ENCODE measurements around the gene LRWD1. TPM values are rescaled to one million over a fixed set of nuclear protein-coding genes. Genes with fewer than 3 reads are reported as not detected.
A peak's percentile ranks its signal among the peaks of the same experiment; 100 is the strongest.

Gene LRWD1
- total and polyA plus RNA-seq, 2 donors (not counting 1 experiment from before 2014, with no cell fraction given): 58.2 to 83.7 TPM

DNA sequence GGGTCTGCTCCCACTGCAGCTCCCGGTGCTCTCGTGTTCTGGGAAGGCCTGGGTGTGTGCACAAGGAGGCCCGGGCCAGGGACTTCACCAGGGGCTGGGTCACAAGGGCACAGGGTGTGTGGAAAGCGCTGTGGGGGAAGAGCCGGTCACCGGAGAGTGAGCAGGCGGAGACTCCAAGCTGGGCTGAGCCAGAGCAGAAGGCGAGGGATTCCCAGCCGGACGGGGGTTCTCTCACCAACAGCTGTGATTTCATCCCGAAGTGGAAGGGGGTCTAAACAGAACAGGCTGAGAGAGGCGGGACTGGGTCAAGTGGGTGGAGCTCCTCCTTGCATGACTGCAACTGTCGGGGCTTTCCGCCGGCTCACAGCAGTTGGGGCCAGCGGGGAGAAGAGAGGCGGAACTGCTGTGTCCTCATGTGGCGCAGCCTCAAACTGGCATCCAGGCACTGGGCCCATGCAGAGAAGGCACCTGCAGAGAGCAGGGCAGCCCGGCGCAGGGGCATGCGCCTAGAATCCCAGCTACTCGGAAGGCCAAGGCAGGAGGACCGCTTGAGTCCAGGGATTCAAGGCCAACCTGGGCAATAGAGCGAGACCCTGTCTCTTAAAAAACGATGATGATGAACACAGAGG, 39.0 kb upstream of the LRWD1 start:
- ChIA-PET CTCF (interaction anchor here (0.6 to 46.3 kb wide), 8 partner anchors 9 to 41 kb away, joined by 3 to 1182 read pairs (median 6); partner anchors contain the start of gene PRKRIP1), POLR2A (interaction anchor here (0.6 to 13.6 kb wide), 14 partner anchors 4 to 1997 kb away, joined by 3 to 223 read pairs (median 9); partner anchors contain the start of genes ORAI2, PRKRIP1 and ZCWPW1)
- Mint-ChIP-seq H3K4me3 (peak overlapping the region; percentile 87), H3K4me1 (peaks cover 79% of the 10 kb centered on the region), H3K27me3 (no peaks in the 10 kb centered on the region), H3K27ac (peak overlapping the region; percentile 100), H3K9me3 (ENCODE audit: insufficient read depth) (no peaks in the 10 kb centered on the region)
- H3K4me1 ChIP-seq (ENCODE audit: control insufficient read depth in 2 of 2, insufficient read depth in 2 of 2, low read length in 2 of 2): peaks cover 94 to 99% of the 10 kb centered on the region in 2 donors
- H4K20me1 ChIP-seq (ENCODE audit: control insufficient read depth, insufficient read depth, low read length, poor library complexity, severe bottlenecking): no peaks in the 10 kb centered on the region
- H3K9me3 ChIP-seq (ENCODE audit: control extremely low read depth in 1 of 3, control insufficient read depth in 2 of 3, insufficient read depth in 1 of 3, low read length in 2 of 3): peaks cover 0 to 14% (median 0%) of the 10 kb centered on the region in 3 donors
- H3K79me2 ChIP-seq (ENCODE audit: control insufficient read depth, insufficient read depth, low read length): peaks cover 52% of the 10 kb centered on the region
- peak overlapping the region; percentile 100 for H3K27ac ChIP-seq (ENCODE audit: low read length in 2 of 2)
- H2AFZ ChIP-seq (ENCODE audit: insufficient read depth, low read depth, low read length, poor library complexity, severe bottlenecking): peak overlapping the region; percentile 44
- H3K9ac ChIP-seq (ENCODE audit: low read length): peak overlapping the region; percentile 69
- DNase-seq: peak; percentile 95
- ATAC-seq (ENCODE audit: low read depth): peak; percentile 76
- TF ChIP-seq EZH2 (IDR thresholded peaks at IDR 0.05; ENCODE audit: borderline replicate concordance, insufficient read depth, low read depth, low read length, poor library complexity, severe bottlenecking): no peak
- TF ChIP-seq, protein P1, sequence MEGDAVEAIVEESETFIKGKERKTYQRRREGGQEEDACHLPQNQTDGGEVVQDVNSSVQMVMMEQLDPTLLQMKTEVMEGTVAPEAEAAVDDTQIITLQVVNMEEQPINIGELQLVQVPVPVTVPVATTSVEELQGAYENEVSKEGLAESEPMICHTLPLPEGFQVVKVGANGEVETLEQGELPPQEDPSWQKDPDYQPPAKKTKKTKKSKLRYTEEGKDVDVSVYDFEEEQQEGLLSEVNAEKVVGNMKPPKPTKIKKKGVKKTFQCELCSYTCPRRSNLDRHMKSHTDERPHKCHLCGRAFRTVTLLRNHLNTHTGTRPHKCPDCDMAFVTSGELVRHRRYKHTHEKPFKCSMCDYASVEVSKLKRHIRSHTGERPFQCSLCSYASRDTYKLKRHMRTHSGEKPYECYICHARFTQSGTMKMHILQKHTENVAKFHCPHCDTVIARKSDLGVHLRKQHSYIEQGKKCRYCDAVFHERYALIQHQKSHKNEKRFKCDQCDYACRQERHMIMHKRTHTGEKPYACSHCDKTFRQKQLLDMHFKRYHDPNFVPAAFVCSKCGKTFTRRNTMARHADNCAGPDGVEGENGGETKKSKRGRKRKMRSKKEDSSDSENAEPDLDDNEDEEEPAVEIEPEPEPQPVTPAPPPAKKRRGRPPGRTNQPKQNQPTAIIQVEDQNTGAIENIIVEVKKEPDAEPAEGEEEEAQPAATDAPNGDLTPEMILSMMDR (IDR thresholded peaks at IDR 0.05): no peak
- 17% methylated on average over 25 of the region's 25 CpGs for WGBS (ENCODE audit: insufficient coverage)
- H3K4me2 ChIP-seq (replicated peaks; ENCODE audit: low read depth, low read length, poor library complexity, severe bottlenecking): peak overlapping the region; percentile 85
- H3K36me3 ChIP-seq (replicated peaks in 1 of 2; ENCODE audit: control extremely low read depth in 1 of 2, control insufficient read depth in 1 of 2, extremely low read depth in 1 of 2, insufficient read depth in 2 of 2, low read length in 1 of 2): peaks cover 0 to 4% of the 10 kb centered on the region in 2 experiments
- no peaks in the 10 kb centered on the region for H3K27me3 ChIP-seq (replicated peaks in 1 of 4; ENCODE audit: control extremely low read depth in 1 of 4, control insufficient read depth in 3 of 4, insufficient read depth in 4 of 4, low read length in 3 of 4)
- intact Hi-C loops (cut with micrococcal nuclease): loop anchor here (1.0 to 10.0 kb wide), 5 partner anchors 8 to 121 kb away; partner anchors contain the start of genes ORAI2 and PRKRIP1
- peak overlapping the region; percentile 30 to 48 (median 39) for H3K4me3 ChIP-seq (ENCODE audit: control extremely low read depth in 1 of 5, extremely low read depth in 1 of 5, insufficient read depth in 1 of 5, low read depth in 2 of 5, low read length in 4 of 5)

Measured in B cell (primary cell).